NCI-H1417 treated with DMSO at 0.1 percent for 48 hours (cell line): ENCODE measurements around the gene CAMK1.

Source experiments
- DNase-seq: peaks from one replicate; lab custom pipeline; 2025; lab: John Stamatoyannopoulos, UW

Gene CAMK1

DNA sequence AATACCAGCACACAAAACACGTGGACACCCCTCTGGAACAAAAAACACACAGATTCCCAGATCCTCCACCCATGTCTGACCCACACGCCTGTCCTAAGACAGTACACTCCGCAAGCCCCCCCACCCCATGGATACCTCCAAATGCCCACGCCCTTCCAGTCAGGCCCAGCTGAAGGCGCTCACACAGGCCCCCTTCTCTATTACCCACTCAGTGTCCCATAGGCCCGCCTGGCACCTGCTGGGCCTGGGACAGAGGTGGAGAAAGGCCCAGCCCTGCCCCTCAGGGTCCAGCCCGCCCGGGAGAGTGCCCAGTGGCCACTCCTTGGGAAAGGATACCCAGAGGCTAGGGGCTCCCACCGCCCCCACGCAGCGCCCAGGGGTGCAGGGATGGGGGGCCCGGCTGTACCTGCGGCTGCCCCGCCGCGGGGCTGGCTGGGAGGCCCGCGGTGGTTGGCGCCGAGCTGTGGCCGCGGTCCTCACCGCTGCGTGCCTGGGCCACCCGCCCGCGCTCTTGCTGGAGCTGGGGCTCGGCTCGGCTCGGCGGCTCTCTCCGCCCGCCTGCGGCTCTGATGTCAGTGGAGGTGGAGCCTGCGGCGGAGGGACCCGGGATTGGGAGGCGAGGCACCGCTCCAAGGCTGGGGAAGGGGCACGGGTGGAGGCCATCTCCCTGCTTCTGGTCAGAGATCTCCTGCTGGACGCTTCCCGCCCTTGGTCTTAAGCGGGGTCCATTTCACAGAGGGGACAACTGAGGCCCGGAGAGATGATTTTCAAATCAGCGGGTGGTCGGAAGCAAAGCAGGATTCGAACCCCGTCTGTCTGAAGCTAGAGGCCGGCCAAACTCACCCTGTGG, at the start of gene CAMK1:
TSS of gene CAMK1 (minus strand) at position 522 of the 850 bp plus-strand sequence. CDS start 2,198 bp downstream, outside the sequence.
- no peak for DNase-seq

DNA sequence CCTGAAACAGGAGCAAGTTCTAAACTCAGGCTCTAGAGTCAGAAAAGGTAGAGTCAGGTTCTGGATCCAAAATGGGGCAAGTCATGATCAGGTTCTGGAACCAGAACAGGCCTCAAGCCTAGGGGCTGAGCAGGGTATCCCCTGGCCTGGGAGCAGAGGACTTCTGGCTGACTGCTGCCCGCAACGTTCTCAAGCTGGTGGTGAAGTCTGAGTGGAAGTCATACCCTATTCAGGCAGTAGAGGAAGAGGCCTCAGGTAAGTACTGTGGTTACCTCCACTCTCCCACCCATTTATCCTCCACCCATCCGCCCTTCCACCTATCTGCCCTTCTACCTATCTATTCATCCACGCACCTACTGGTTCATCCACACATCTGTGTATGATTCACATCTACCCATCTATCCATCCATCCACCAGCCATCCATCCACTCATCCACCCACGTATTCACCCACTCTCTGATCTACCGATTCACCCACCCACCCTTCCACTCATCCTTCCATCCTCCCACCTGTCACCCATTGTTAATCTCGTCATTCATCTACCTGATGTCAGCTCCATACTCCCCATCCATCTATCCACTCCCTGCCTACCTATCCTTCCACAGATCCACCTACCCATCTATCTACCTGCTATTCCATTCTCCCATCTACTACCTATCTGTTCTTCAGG, 49.1 kb upstream of the CAMK1 start:
- DNase-seq: no peak

- DNase-seq: no peak
Observed at GRCh38 chr3:9817436-9817835, 47.7 kb upstream of the CAMK1 start.

GRCh38 chr3:9815986-9816385, 46.2 kb upstream of the CAMK1 start:
- DNase-seq: no peak

DNA sequence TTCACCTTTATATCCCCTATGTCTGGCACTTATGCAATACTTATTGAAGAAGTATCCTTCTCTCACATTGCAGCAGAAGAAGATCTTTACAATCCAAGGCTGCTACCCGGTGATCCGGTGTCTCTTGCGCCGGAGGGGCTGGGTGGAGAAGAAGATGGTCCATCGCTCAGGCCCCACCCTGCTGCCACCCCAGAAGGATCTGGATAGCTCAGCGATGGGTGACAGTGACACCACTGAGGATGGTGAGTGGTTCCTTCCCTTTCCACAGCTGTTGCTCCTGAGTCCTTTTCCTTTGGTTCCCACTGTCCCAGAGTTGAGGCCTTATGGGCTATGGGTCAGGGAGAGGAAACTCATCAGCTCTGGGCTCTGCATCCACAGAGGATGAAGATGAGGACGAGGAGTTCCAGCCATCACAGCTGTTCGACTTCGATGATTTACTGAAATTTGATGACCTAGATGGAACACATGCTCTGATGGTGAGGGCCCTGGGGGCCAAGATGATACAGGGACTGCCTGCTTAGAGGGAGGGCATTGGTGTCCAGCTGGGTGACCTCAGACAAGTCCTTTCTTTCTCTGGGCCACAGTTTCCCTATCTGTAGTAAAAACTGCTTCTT, 43.2 kb upstream of the CAMK1 start:
- no peak for DNase-seq

DNA sequence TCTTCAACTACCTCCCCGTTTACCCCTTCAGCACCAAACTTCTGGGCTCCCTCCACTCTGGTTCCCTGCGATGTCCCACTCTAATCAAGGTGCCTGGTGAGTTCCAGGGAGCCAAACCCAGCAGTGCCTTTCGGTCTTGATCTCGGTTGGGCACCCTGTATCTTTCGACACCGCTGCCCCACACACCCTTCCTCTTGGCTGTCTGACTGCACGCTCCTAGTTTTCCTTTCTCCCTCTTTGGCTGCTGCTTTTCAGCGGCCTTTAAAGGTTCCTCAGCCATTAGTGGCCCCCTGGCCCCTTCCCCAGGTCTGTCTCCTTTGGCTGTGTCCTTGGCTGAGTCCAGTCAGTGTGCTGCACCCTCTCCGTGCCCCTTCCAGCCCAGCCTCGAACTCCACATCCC, 41.1 kb upstream of the CAMK1 start:
- DNase-seq: no peak

DNA sequence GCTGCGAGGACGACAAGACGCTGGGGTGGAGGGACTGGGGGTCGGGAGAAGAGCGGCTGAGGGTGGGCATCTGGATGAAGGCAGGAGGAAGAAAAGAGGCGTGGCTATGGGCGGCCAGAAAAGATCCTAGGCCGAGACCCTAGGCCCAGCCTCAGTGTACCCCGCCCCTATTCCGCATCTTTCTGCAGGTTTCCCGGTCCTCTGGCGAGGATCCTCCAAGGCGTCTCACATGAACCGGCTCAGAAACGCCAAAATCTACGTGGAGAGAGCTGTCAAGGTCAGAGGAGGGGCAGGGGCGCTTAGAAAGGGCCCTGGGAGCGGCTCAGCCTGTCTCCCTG, 40.7 kb upstream of the CAMK1 start:
- DNase-seq: no peak

- no peak for DNase-seq
Observed at GRCh38 chr3:9809615-9810432, 40.1 kb upstream of the CAMK1 start, which contains the start of gene TTLL3. Gene TTLL3, plus strand, starts transcription at chr3:9810262. Its CDS starts 400 bp downstream, at chr3:9810662.

DNA sequence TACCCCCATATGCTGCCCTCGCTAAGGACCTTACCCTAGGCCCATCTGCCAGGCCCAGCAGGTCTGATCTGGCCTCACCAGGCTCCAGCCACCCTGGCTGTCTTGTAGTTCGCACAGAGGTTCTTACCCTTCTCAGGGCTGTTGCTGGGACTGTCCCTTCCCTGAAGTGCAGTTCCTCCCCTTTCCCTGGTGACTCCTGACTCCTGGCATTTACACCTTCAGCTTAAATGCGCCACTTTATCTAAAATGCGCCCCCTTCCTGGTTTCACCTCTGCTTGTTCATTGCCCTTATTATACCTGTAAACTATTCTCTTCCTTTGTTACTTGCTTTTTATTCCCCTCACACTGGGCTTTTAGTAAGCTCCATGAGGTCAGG, 39.5 kb upstream of the CAMK1 start:
- DNase-seq: no peak

DNA sequence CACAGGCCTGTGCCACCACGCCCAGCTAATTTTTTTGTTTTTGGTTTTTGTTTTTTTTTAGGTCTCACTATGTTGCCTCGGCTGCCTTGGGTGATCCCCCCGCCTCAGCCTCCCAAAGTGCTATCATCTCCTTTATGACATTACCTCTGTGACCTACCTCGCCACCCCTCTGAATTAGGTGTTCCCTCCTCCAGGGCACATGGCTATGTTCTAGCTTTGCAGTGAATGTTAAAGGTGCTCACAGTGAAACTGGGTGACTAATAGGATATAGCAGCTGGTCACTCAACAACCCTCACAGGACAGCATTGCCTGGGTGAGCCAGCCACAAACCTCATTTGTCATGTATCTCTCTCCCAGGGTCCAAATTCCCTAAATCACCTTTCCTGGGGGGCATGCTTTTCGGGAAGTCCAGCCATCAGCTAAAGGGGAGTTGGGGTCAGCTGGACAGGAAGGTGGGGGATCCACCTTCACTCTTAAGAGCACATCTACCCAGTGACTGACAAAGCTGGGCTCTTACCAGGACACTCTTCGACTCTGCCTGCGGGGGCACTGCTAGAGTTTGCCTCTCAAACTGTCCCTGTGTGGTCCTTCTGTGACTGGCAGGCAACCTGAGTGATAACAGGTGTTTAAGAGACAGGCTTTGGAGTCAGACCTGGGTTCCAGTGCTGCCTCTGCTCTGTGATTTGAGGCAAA, 38.7 kb upstream of the CAMK1 start:
- no peak for DNase-seq

DNA sequence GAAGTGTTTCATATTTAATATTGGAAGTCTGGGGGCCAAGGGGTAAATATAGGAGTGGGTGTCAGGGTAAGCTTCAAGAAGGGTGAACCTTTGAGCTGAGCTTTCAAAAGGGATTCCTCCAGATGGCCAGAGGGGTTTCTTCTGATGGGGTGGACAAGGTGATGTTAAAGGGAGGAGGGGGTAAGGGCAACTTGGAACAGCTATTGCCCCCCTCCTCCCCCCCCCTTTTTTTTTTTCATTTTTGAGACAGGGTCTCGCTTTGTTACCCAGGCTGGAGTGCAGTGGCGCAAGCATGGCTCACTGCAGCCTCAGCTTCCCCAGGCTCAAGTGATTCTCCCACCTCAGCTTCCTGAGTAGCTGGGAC, 38.2 kb upstream of the CAMK1 start:
- DNase-seq: no peak

- no peak for DNase-seq
Observed at GRCh38 chr3:9806688-9807589, 37.2 kb upstream of the CAMK1 start.

DNA sequence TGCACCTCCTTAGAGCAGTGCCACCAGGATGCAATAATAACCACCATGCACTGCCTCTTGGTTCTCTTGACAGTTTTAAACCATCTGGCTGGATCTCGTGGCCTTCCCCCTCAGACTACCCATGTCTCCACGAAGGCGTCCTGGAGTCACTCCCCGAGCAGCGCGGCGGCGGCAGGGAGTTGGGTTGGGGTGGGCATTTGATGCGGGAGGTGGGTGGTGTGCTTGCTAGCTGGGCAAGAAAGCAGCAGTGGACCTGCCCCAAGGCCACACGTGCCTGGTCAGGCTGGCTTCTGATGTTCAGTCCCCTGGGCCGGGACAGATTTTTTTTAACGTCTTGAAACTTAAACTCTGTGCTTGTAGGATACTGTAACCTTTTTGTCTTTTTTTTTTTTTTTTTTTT, 36.4 kb upstream of the CAMK1 start:
- no peak for DNase-seq

DNA sequence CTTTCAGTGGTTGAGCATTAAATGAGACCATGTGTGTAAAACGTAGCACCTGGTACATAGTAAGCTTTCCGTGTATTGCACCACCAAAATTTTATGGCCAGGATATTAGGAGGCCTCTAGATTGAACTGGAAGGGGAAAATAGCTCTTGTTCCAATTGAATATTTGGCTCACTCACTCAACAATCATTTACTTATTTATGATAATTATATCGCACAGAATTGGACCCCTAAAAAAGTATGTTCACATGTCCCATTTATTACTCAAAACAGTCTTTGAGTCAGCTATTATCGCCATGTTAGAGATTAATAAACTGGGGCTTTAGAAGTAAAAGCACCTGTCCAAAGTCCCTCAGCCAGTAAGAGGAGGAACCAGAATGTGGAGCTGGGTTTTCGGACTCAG, 35.2 kb upstream of the CAMK1 start:
- DNase-seq: no peak

- DNase-seq: no peak
Observed at GRCh38 chr3:9803494-9803893, 33.7 kb upstream of the CAMK1 start.

DNA sequence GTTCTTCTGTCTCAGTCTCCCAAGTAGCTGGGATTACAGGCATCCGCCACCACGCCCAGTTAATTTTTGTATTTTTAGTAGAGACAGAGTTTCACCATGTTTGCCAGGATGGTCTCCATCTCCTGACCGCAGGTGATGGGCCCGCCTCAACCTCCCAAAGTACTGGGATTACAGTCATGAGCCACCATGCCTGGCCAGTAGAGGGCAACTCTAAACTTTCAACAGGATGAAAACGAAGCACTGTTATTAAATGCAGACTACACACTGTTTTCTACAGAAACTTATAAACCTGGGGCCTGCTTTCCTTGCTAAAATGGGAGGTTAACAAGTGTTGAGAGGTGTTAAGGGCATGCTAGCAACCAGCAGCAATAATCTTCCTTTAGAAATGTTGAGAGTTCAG, 30.8 kb upstream of the CAMK1 start:
- DNase-seq: no peak

DNA sequence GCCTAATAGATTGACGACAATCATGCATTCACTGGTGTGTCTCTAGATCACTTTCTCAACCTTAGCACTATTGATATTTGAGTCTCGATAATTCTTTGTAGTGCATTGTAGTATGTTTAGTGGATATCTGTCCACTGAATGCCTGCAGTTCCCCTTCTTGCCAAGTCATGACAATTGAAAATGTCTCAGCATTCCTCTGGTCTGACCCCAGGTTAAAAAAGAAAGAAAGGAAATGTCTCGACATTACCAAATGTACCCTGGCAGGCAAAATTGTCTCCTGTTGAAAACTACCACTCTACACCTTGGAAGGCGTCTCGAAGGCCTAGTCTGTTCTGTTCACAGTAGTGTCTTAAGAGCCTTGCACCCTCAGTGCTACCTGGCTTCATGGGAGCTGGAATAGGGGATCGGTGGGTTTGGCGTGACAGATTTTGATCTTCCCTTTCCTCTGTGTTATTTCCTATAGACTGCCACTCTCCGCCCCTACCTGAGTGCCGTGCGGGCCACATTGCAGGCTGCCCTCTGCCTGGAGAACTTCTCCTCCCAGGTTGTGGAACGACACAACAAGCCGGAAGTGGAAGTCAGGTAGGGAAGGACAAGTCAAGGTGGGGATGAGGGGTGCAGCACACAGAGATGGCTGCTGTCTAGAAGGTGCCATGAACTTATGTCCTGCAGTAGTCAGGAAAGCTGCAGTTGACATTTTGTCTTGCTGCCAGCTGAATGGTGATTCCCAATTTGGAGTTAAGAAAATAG, 27.6 kb upstream of the CAMK1 start:
- DNase-seq: no peak

DNA sequence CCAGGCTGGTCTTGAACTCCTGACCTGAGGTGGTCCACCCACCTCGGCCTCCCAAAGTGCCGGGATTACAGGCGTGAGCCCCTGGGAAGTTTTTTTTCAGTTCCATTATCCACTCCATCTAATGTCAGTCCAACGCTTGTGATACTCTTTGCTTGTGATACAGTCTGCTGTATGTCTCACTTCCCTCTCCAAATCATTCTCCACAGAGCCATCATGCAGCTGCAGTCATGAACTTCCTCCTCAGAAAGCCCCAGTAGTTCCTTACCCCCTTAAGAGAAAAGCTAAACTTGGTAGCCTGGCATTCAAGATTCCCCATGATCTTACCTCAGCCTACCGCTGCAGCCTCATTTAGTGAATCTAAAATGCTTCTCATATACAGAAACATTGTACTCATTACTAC, 25.5 kb upstream of the CAMK1 start:
- DNase-seq: no peak

GRCh38 chr3:9794400-9794799, 24.7 kb upstream of the CAMK1 start:
- DNase-seq: no peak

GRCh38 chr3:9793161-9793781, 23.5 kb upstream of the CAMK1 start:
- no peak for DNase-seq
